Rectal smooth muscle tissue (tissue), 1 donor: ENCODE data around the gene SORBS2.

Source experiments
- H3K27ac ChIP-seq: one replicate; pipeline ENCODE4 v1.7.0; 2013; ENCODE audit warnings: low read depth, low read length, inconsistent platforms
- H3K27me3 ChIP-seq: one replicate; pipeline ENCODE4 v1.7.0; 2013; ENCODE audit warnings: low read length; ENCODE audit not compliant: control insufficient read depth, insufficient read depth
- H3K36me3 ChIP-seq: one replicate; pipeline ENCODE4 v1.7.0; 2013; ENCODE audit warnings: low read length; ENCODE audit not compliant: control insufficient read depth, insufficient read depth
- H3K4me1 ChIP-seq: one replicate; pipeline ENCODE4 v1.7.0; 2013; ENCODE audit warnings: low read length; ENCODE audit not compliant: control insufficient read depth, insufficient read depth
- H3K4me3 ChIP-seq: one replicate; pipeline ENCODE4 v1.7.0; 2013; ENCODE audit warnings: low read length
- H3K9ac ChIP-seq: one replicate; pipeline ENCODE4 v1.7.0; 2013; ENCODE audit warnings: low read length

Gene SORBS2

DNA sequence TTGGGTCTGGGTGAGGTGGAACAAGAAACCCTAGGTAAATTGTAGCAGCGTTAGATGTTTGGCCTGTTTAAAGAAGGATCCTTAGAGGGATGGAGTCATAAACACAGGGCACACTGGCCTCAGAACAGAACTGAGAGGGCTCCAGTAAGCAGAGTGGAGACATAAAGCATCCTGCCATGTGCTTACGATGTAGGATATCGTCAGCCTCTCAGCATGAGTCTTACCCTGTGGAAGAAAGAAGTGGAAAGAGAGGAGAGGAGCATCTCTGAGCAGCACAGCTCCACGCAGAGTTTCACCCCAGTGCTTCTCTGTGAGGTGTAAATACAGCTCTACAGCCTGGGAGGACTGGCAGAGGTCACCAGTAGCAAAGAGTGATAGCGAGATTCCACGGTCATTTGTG, 27.8 kb upstream of the SORBS2 start:
- Histone ChIP-seq H3K27ac (peak overlapping the region; percentile 95), H3K36me3 (no peaks in the 10 kb centered on the region), H3K27me3 (no peaks in the 10 kb centered on the region), H3K9ac (no peak overlapping the region), H3K4me1 (peaks cover 40% of the 10 kb centered on the region), H3K4me3 (peak overlapping the region; percentile 30)

DNA sequence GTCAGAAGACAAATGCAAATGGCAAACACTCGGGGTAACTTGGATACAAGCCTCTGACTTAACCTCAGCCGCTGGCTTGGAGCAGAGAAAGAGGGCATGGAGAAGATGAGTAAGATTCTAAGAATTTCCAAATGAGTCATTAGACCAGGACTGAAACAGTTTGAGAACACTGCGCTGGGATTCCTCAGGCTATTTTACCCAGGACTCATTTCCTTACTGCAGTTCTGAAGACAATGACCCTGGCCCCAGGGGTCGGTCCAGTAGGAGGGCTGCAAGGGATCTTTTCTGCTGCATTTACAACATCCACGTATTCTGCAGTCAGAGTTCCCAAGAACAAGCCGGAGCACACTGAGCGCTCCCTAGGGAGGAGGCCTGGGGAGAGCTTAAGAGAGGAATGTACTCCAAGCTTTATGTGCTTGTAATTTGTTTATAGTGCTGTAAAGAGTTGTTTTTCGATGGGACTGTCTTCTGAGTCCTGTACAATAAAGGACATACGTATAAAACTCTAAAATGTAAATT, 27.3 kb upstream of the SORBS2 start:
- Histone ChIP-seq H3K27me3 (no peaks in the 10 kb centered on the region), H3K27ac (peak overlapping the region; percentile 95), H3K4me1 (peaks cover 40% of the 10 kb centered on the region)

GRCh38 chr4:185838514-185839193, 26.7 kb upstream of the SORBS2 start:
- Histone ChIP-seq H3K9ac (no peak overlapping the region), H3K4me1 (peaks cover 40% of the 10 kb centered on the region), H3K27ac (peak overlapping the region; percentile 95), H3K36me3 (no peaks in the 10 kb centered on the region), H3K4me3 (peak overlapping the region; percentile 17), H3K27me3 (no peaks in the 10 kb centered on the region)

More for the DNA sequence above, 27.3 kb upstream of the SORBS2 start:
- no peak overlapping the region for H3K9ac ChIP-seq
- peak overlapping the region; percentile 30 for H3K4me3 ChIP-seq
- H3K36me3 ChIP-seq = no peaks in the 10 kb centered on the region

GRCh38 chr4:185838104-185838452, 26.1 kb upstream of the SORBS2 start:
- peaks cover 40% of the 10 kb centered on the region for H3K4me1 ChIP-seq
- H3K27ac ChIP-seq = peak overlapping the region; percentile 95
- H3K36me3 ChIP-seq = no peaks in the 10 kb centered on the region
- no peak overlapping the region for H3K4me3 ChIP-seq
- no peak overlapping the region for H3K9ac ChIP-seq
- no peaks in the 10 kb centered on the region for H3K27me3 ChIP-seq

GRCh38 chr4:185837415-185838103, 25.6 kb upstream of the SORBS2 start:
- H3K36me3 ChIP-seq = no peaks in the 10 kb centered on the region
- peaks cover 40% of the 10 kb centered on the region for H3K4me1 ChIP-seq
- peak overlapping the region; percentile 95 for H3K27ac ChIP-seq
- H3K4me3 ChIP-seq = no peak overlapping the region
- H3K9ac ChIP-seq = no peak overlapping the region
- no peaks in the 10 kb centered on the region for H3K27me3 ChIP-seq

GRCh38 chr4:185836241-185837084, 24.5 kb upstream of the SORBS2 start:
- Histone ChIP-seq H3K36me3 (no peaks in the 10 kb centered on the region), H3K4me3 (no peak overlapping the region), H3K27ac (peak overlapping the region; percentile 95), H3K9ac (no peak overlapping the region), H3K27me3 (no peaks in the 10 kb centered on the region), H3K4me1 (peaks cover 40% of the 10 kb centered on the region)

- Histone ChIP-seq H3K9ac (no peak overlapping the region), H3K27ac (peak overlapping the region; percentile 30), H3K4me1 (peaks cover 36% of the 10 kb centered on the region), H3K36me3 (no peaks in the 10 kb centered on the region), H3K4me3 (no peak overlapping the region), H3K27me3 (no peaks in the 10 kb centered on the region)
Observed at GRCh38 chr4:185835814-185836213, 23.8 kb upstream of the SORBS2 start.

DNA sequence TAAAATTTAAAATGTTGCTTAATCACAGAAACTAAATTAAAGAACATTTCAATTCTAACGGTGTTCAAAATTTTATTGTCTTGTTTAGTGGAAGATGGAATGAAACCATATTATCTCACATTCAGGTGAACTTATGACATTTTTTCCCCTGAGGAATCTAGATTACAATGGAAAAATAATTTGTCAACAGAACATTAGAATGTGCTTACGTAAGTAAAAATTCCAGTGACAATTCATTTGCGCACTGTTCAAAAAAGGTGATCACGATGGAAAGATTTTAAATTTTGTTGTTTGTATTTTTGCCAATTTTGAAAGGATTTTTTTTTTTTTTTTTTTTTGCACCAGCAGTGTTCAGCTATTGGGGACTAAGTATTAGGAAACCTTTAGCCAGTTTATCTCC, 23.3 kb upstream of the SORBS2 start:
- Histone ChIP-seq H3K27ac (no peak overlapping the region), H3K4me1 (peaks cover 31% of the 10 kb centered on the region), H3K4me3 (no peak overlapping the region), H3K27me3 (no peaks in the 10 kb centered on the region), H3K9ac (no peak overlapping the region), H3K36me3 (no peaks in the 10 kb centered on the region)

- no peaks in the 10 kb centered on the region for H3K36me3 ChIP-seq
- H3K27me3 ChIP-seq = no peaks in the 10 kb centered on the region
- H3K4me3 ChIP-seq = no peak overlapping the region
- no peak overlapping the region for H3K9ac ChIP-seq
- no peak overlapping the region for H3K27ac ChIP-seq
- peaks cover 26% of the 10 kb centered on the region for H3K4me1 ChIP-seq
Observed at GRCh38 chr4:185834778-185835177, 22.8 kb upstream of the SORBS2 start.

DNA sequence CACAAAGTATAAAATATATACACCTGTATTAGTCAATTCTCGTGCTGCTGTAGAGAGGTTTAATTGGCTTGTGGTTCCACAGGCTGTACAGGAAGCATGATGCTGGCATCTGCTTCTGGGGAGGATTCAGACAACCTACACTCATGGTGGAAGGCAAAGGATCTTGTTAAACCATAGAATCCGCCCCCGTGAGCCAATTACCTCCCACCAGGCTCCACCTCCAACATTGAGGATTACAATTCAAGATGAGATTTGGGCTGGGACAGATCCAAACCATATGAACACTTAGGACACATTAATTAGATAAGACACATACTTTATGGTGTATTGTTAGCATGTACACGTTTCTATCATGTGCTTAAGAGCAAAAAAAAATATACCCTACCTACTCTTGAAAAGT, 22.1 kb upstream of the SORBS2 start:
- H3K4me1 ChIP-seq = peaks cover 19% of the 10 kb centered on the region
- no peaks in the 10 kb centered on the region for H3K27me3 ChIP-seq
- H3K36me3 ChIP-seq = no peaks in the 10 kb centered on the region
- no peak overlapping the region for H3K9ac ChIP-seq
- H3K27ac ChIP-seq = no peak overlapping the region
- no peak overlapping the region for H3K4me3 ChIP-seq

DNA sequence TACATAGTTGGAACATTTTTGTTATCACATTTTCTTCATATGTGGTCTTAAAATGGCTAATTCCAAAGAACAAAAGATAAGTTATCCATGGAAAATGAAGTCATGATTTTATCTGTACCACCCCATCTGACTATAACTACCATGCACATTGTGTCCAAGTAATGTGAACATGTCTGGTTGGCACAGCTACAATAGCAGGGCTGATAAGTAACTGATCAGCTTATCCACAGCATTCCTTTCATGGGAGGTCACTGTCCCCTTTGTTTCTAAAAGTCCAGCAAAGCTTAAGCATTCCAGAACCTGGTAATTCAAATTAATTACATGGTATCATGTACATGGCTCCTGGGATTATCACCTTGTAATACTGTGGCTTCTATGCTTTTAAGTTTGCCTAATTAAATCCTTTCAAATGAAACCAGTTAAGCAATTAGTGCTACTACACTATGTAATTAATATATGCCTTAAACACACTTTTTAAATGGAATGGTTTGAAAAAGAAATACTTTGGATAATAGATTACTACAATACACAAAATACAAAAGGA, 21.1 kb upstream of the SORBS2 start:
- Histone ChIP-seq H3K9ac (no peak overlapping the region), H3K4me1 (peaks cover 10% of the 10 kb centered on the region), H3K4me3 (no peak overlapping the region), H3K36me3 (no peaks in the 10 kb centered on the region), H3K27ac (no peak overlapping the region), H3K27me3 (no peaks in the 10 kb centered on the region)

DNA sequence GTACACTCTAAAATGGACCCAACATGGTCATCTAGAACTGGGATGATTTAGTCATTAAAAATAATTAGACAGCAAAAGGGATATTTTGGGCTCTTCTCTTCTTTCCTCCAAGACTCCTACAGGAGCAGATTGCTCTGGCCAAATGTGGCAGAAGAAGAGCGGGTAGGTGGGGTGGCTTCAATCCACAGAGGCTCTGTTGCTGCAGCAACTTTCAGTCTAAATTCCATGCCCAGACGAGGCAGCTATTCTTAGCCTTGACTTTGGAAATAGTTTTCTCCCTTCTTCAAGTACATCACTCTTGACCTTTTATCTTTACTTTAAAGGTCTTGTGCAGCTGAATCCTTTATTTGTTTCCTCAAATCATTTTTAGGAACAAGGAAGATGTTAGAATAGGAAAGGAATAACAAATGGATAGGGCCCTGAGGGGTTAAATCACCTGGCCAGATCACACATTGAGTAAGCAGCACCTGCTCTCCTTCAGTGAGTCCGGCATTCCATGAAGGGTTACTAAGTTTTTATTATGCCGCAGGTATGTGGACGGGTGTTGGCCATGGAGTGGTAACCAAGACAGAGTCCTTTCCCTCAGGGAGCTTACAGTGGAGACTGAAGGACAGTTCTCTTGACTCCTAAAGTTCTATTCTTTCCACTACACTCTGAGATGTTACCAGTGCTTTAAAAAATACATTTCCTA, 19.3 kb upstream of the SORBS2 start:
- Histone ChIP-seq H3K9ac (no peak overlapping the region), H3K4me1 (peaks cover 2% of the 10 kb centered on the region), H3K36me3 (no peaks in the 10 kb centered on the region), H3K27ac (no peak overlapping the region), H3K4me3 (no peak overlapping the region), H3K27me3 (no peaks in the 10 kb centered on the region)
